Ramos (cell line): ENCODE measurements around the gene TMEM178B.

Source experiments
- in situ Hi-C: fragments of 300-500 bp; cut with MboI; formaldehyde crosslinking; loops from one replicate; pipeline ENCODE4 v1.14.3; 2022; ENCODE audit warnings: low sequenced_read_pairs; ENCODE audit not compliant: unreplicated experiment

TMEM178B gene

GRCh38 chr7:141408440-141408839 is 334.6 kb downstream of the TMEM178B start:
- in situ Hi-C loops: no loop called here

GRCh38 chr7:141409219-141409618 is 335.4 kb downstream of the TMEM178B start:
- in situ Hi-C loops: no loop called here

GRCh38 chr7:141409801-141410329 is 336.0 kb downstream of the TMEM178B start:
- in situ Hi-C loops: no loop called here

GRCh38 chr7:141410353-141411000 is 336.6 kb downstream of the TMEM178B start:
- in situ Hi-C loops: no loop called here

- in situ Hi-C loops: no loop called here
Measured at GRCh38 chr7:141411133-141411532, 337.3 kb downstream of the TMEM178B start.

GRCh38 chr7:141415999-141416398 is 342.1 kb downstream of the TMEM178B start:
- in situ Hi-C loops: no loop called here

- in situ Hi-C loops: no loop called here
Measured at GRCh38 chr7:141416650-141417270, 342.9 kb downstream of the TMEM178B start.

GRCh38 chr7:141417506-141417905 is 343.6 kb downstream of the TMEM178B start:
- in situ Hi-C loops: no loop called here

- in situ Hi-C loops: no loop called here
Measured at GRCh38 chr7:141418066-141418465, 344.2 kb downstream of the TMEM178B start.

GRCh38 chr7:141421306-141421705 is 347.4 kb downstream of the TMEM178B start:
- in situ Hi-C loops: no loop called here

- in situ Hi-C loops: no loop called here
Measured at GRCh38 chr7:141427134-141427533, 353.3 kb downstream of the TMEM178B start.

- in situ Hi-C loops: no loop called here
Measured at GRCh38 chr7:141430455-141431139, 356.7 kb downstream of the TMEM178B start.

- in situ Hi-C loops: no loop called here
Measured at GRCh38 chr7:141431140-141431479, 357.2 kb downstream of the TMEM178B start.

GRCh38 chr7:141431711-141432110 is 357.8 kb downstream of the TMEM178B start:
- in situ Hi-C loops: no loop called here

- in situ Hi-C loops: no loop called here
Measured at GRCh38 chr7:141433698-141434097, 359.8 kb downstream of the TMEM178B start.

- in situ Hi-C loops: no loop called here
Measured at GRCh38 chr7:141436139-141436538, 362.3 kb downstream of the TMEM178B start.

GRCh38 chr7:141436575-141437075 is 362.8 kb downstream of the TMEM178B start:
- in situ Hi-C loops: no loop called here

GRCh38 chr7:141439164-141439563 is 365.3 kb downstream of the TMEM178B start:
- in situ Hi-C loops: no loop called here

GRCh38 chr7:141439776-141440175 is 365.9 kb downstream of the TMEM178B start:
- in situ Hi-C loops: no loop called here

GRCh38 chr7:141441837-141442627 is 368.2 kb downstream of the TMEM178B start:
- in situ Hi-C loops: no loop called here
